ENCODE data around the gene EIF4G1. TPM values are rescaled to one million over a fixed set of nuclear protein-coding genes. Genes with fewer than 3 reads are reported as not detected.
A peak's percentile ranks its signal among the peaks of the same experiment; 100 is the strongest.

Gene EIF4G1
- total RNA-seq, 1 donor from 2014 or later: 274 TPM

GRCh38 chr3:184300378-184300720, 14.1 kb upstream of the EIF4G1 start:
- intact Hi-C loops (cut with DNase I): no loop called here
- ATAC-seq (no peak), DNase-seq (ENCODE audit: missing footprints) (no peak)

- no peak for ATAC-seq
- DNase-seq (ENCODE audit: missing footprints): no peak
- intact Hi-C loops (cut with DNase I): no loop called here
Observed at GRCh38 chr3:184305577-184305976, 8.8 kb upstream of the EIF4G1 start.

- DNase-seq (ENCODE audit: missing footprints) (no peak), ATAC-seq (no peak)
- intact Hi-C loops (cut with DNase I): no loop called here
Observed at GRCh38 chr3:184306341-184306972, 7.9 kb upstream of the EIF4G1 start.

GRCh38 chr3:184307915-184308314, 6.5 kb upstream of the EIF4G1 start:
- intact Hi-C loops (cut with DNase I): no loop called here
- no peak for ATAC-seq
- DNase-seq (ENCODE audit: missing footprints): peak; percentile 47

- no peak for ATAC-seq
- DNase-seq (ENCODE audit: missing footprints): no peak
- intact Hi-C loops (cut with DNase I): no loop called here
Observed at GRCh38 chr3:184308744-184309143, 5.7 kb upstream of the EIF4G1 start.

GRCh38 chr3:184311633-184312032, 2.8 kb upstream of the EIF4G1 start:
- DNase-seq (ENCODE audit: missing footprints) (no peak), ATAC-seq (no peak)
- intact Hi-C loops (cut with DNase I): no loop called here

- ATAC-seq (peak; percentile 76), DNase-seq (ENCODE audit: missing footprints) (peak; percentile 93)
- intact Hi-C loops (cut with DNase I): loop anchor here (1.0 kb wide), 1 partner anchor 16 kb away; the partner anchor contains the start of gene PSMD2
Observed at GRCh38 chr3:184314700-184315542, 515 bp downstream of the EIF4G1 start.

- DNase-seq (ENCODE audit: missing footprints): no peak
- intact Hi-C loops (cut with DNase I): no loop called here
- ATAC-seq: no peak
Observed at GRCh38 chr3:184315543-184315867, 1.1 kb downstream of the EIF4G1 start.

- intact Hi-C loops (cut with DNase I): no loop called here
- no peak for DNase-seq (ENCODE audit: missing footprints)
- ATAC-seq: no peak
Observed at GRCh38 chr3:184315871-184316661, 1.7 kb downstream of the EIF4G1 start.

- intact Hi-C loops (cut with DNase I): no loop called here
- ATAC-seq (no peak), DNase-seq (ENCODE audit: missing footprints) (no peak)
Observed at GRCh38 chr3:184316792-184317191, 2.4 kb downstream of the EIF4G1 start.

- intact Hi-C loops (cut with DNase I): no loop called here
- no peak for ATAC-seq
- no peak for DNase-seq (ENCODE audit: missing footprints)
Observed at GRCh38 chr3:184317201-184317600, 2.8 kb downstream of the EIF4G1 start.

GRCh38 chr3:184320104-184320445, 5.7 kb downstream of the EIF4G1 start:
- ATAC-seq (peak; percentile 92), DNase-seq (ENCODE audit: missing footprints) (peak; percentile 98)
- intact Hi-C loops (cut with DNase I): loop anchor here (2.0 kb wide), 1 partner anchor 15 kb away; no protein-coding TSS in a partner anchor

GRCh38 chr3:184321666-184322065, 7.3 kb downstream of the EIF4G1 start:
- intact Hi-C loops (cut with DNase I): loop anchor here (2.0 kb wide), 1 partner anchor 13 kb away; no protein-coding TSS in a partner anchor
- no peak for DNase-seq (ENCODE audit: missing footprints)
- ATAC-seq: no peak

- intact Hi-C loops (cut with DNase I): no loop called here
- no peak for DNase-seq (ENCODE audit: missing footprints)
- no peak for ATAC-seq
Observed at GRCh38 chr3:184322731-184323487, 8.5 kb downstream of the EIF4G1 start.

GRCh38 chr3:184323696-184324095, 9.3 kb downstream of the EIF4G1 start:
- intact Hi-C loops (cut with DNase I): no loop called here
- no peak for ATAC-seq

GRCh38 chr3:184325269-184325668, 10.9 kb downstream of the EIF4G1 start:
- no peak for ATAC-seq
- no peak for DNase-seq (ENCODE audit: missing footprints)
- intact Hi-C loops (cut with DNase I): no loop called here

More at GRCh38 chr3:184323696-184324095, 9.3 kb downstream of the EIF4G1 start:
- DNase-seq (ENCODE audit: missing footprints): no peak

- no peak for DNase-seq (ENCODE audit: missing footprints)
Observed at GRCh38 chr3:184325715-184326369, 11.4 kb downstream of the EIF4G1 start.

GRCh38 chr3:184327171-184327570, 12.8 kb downstream of the EIF4G1 start:
- ATAC-seq (no peak), DNase-seq (ENCODE audit: missing footprints) (no peak)
- intact Hi-C loops (cut with DNase I): no loop called here

More at GRCh38 chr3:184325715-184326369, 11.4 kb downstream of the EIF4G1 start:
- intact Hi-C loops (cut with DNase I): no loop called here
- ATAC-seq: no peak
